ENCODE results near the gene SRP68.
"Not testable (repeated sequence)": the region's sequence is repeated elsewhere in the genome, so short reads cannot be mapped to it uniquely, and the experiment has no call there.

SRP68 gene

GRCh38 chr17:76044475-76045007 lies 27.8 kb downstream of the SRP68 start:
- DNase-seq: not testable (repeated sequence)

- DNase-seq: not testable (repeated sequence)
Observed at GRCh38 chr17:76042868-76043267, 29.4 kb downstream of the SRP68 start.

- DNase-seq: no peak
Observed at GRCh38 chr17:76040376-76040775, 31.9 kb downstream of the SRP68 start.

- no peak for DNase-seq
Observed at GRCh38 chr17:76039121-76039520, 33.2 kb downstream of the SRP68 start.

- DNase-seq: no peak
Observed at GRCh38 chr17:76038050-76038449, 34.3 kb downstream of the SRP68 start.

GRCh38 chr17:76036497-76037261 lies 35.6 kb downstream of the SRP68 start:
- no peak for DNase-seq

GRCh38 chr17:76034428-76035350 lies 37.6 kb downstream of the SRP68 start:
- DNase-seq: no peak

- no peak for DNase-seq
Observed at GRCh38 chr17:76033139-76033538, 39.2 kb downstream of the SRP68 start.

GRCh38 chr17:76032780-76033108 lies 39.6 kb downstream of the SRP68 start:
- DNase-seq: no peak

GRCh38 chr17:76032073-76032779 lies 40.1 kb downstream of the SRP68 start:
- no peak for DNase-seq

- no peak for DNase-seq
Observed at GRCh38 chr17:76027159-76027839, 45.0 kb downstream of the SRP68 start, which contains the start of gene EVPL. EVPL (minus strand) TSS chr17:76027306; CDS start chr17:76027198, 108 bp downstream.

GRCh38 chr17:76026714-76027158 lies 45.6 kb downstream of the SRP68 start:
- DNase-seq: no peak

- DNase-seq: no peak
Observed at GRCh38 chr17:76025294-76025693, 47.0 kb downstream of the SRP68 start.

- DNase-seq: no peak
Observed at GRCh38 chr17:76024353-76024752, 48.0 kb downstream of the SRP68 start.

GRCh38 chr17:76023900-76024237 lies 48.4 kb downstream of the SRP68 start:
- DNase-seq: no peak

GRCh38 chr17:76022973-76023899 lies 49.1 kb downstream of the SRP68 start:
- no peak for DNase-seq

- no peak for DNase-seq
Observed at GRCh38 chr17:76022285-76022684, 50.0 kb downstream of the SRP68 start.

GRCh38 chr17:76019833-76020467 lies 52.4 kb downstream of the SRP68 start:
- no peak for DNase-seq

GRCh38 chr17:76018801-76019200 lies 53.5 kb downstream of the SRP68 start:
- DNase-seq: no peak

- no peak for DNase-seq
Observed at GRCh38 chr17:76018340-76018680, 54.0 kb downstream of the SRP68 start.
